ENCODE results near the gene RAX.
"Not testable (repeated sequence)": the region's sequence is repeated elsewhere in the genome, so short reads cannot be mapped to it uniquely, and the experiment has no call there.

Gene RAX

GRCh38 chr18:59272221-59272888 lies 899 bp downstream of the RAX start:
- no peak for DNase-seq

GRCh38 chr18:59271606-59272220 lies 1.5 kb downstream of the RAX start:
- no peak for DNase-seq

- no peak for DNase-seq
These were observed 2.5 kb downstream of the RAX start for GRCh38 chr18:59270689-59271257.

GRCh38 chr18:59269563-59270119 lies 3.6 kb downstream of the RAX start:
- DNase-seq = no peak

GRCh38 chr18:59268721-59269562 lies 4.3 kb downstream of the RAX start:
- no peak for DNase-seq

GRCh38 chr18:59268127-59268720 lies 5.0 kb downstream of the RAX start:
- DNase-seq = no peak

- DNase-seq = no peak
These were observed 5.6 kb downstream of the RAX start for GRCh38 chr18:59267503-59268126.

- no peak for DNase-seq
These were observed 6.3 kb downstream of the RAX start for GRCh38 chr18:59266886-59267502.

- no peak for DNase-seq
These were observed 6.8 kb downstream of the RAX start for GRCh38 chr18:59266459-59266858.

- DNase-seq = no peak
These were observed 7.3 kb downstream of the RAX start for GRCh38 chr18:59265974-59266369.

GRCh38 chr18:59265246-59265973 lies 7.8 kb downstream of the RAX start:
- peak; percentile 20 for DNase-seq

- no peak for DNase-seq
These were observed 8.5 kb downstream of the RAX start for GRCh38 chr18:59264651-59265245.

GRCh38 chr18:59264121-59264571 lies 9.1 kb downstream of the RAX start:
- no peak for DNase-seq

- no peak for DNase-seq
These were observed 9.6 kb downstream of the RAX start for GRCh38 chr18:59263661-59264060.

GRCh38 chr18:59262243-59262642 lies 11.0 kb downstream of the RAX start:
- DNase-seq = not testable (repeated sequence)

GRCh38 chr18:59261842-59262241 lies 11.4 kb downstream of the RAX start:
- DNase-seq = not testable (repeated sequence)

GRCh38 chr18:59255491-59255890 lies 17.8 kb downstream of the RAX start:
- not testable (repeated sequence) for DNase-seq

GRCh38 chr18:59249199-59249774 lies 24.0 kb downstream of the RAX start:
- peak; percentile 42 for DNase-seq

- DNase-seq = no peak
These were observed 26.5 kb downstream of the RAX start for GRCh38 chr18:59246796-59247195.

GRCh38 chr18:59242906-59243305 lies 30.3 kb downstream of the RAX start:
- DNase-seq = no peak
